GM12872 (cell line): Measurements from ENCODE around the gene ACER3.

Experiments
- TF ChIP-seq, protein P1 (sequence below): IDR thresholded peaks from 3 replicates; pipeline ENCODE4 v1.5.1; 2011; ENCODE audit warnings: low read depth, mild to moderate bottlenecking, low read length, moderate library complexity; ENCODE audit not compliant: insufficient read depth

The ACER3 gene

DNA sequence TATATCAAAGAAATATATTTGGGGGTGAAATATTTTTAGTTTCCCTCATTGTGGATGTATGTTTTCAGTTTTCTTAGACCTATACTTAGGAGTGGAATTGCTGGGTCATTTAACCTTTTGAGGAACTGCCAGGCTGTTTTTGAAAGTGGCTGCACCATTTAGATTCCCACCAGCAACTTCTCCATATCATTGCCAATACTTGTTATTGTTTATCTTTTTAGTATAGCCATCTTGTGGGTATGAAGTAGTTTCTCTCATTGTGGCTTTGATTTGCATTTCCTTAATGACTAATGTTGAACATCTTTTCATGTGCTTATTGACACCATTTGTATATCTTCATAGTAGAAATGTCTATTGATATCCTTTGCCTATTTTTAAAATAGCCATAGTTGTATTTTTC lies 111.3 kb downstream of the ACER3 start:
- TF ChIP-seq, protein P1, sequence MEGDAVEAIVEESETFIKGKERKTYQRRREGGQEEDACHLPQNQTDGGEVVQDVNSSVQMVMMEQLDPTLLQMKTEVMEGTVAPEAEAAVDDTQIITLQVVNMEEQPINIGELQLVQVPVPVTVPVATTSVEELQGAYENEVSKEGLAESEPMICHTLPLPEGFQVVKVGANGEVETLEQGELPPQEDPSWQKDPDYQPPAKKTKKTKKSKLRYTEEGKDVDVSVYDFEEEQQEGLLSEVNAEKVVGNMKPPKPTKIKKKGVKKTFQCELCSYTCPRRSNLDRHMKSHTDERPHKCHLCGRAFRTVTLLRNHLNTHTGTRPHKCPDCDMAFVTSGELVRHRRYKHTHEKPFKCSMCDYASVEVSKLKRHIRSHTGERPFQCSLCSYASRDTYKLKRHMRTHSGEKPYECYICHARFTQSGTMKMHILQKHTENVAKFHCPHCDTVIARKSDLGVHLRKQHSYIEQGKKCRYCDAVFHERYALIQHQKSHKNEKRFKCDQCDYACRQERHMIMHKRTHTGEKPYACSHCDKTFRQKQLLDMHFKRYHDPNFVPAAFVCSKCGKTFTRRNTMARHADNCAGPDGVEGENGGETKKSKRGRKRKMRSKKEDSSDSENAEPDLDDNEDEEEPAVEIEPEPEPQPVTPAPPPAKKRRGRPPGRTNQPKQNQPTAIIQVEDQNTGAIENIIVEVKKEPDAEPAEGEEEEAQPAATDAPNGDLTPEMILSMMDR, result no peak

DNA sequence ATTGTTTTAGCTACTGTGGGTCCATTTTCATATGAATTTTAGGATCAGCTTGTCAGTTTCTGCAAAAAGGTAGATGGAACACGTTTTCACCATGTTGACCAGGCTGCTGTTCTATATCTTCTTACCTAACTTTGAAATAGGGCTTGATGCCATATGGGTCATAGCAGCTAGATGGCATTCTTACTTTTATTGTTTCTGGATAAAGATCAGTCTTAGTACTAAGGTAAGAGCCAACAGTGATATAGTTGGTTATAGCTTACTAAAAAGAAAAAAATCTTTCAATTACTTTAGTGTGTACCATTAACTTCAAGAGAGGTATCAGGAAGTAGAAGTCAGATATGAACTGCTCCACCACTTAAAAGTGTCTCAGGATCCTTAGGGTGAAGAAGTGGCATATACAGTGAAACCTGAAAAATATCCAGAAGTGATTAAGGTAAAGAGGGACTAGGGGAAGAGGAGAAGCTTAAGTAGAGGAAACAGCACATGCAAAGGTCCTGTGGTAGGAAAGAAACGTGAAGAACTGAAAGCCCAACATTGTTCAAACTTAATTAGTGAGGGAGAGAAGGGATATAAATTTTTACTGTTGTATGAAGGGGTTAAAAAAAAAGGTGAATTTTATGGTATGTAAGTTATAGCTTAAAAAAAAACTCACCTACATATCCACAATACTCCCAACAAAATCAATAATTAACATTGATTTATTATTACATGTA lies 113.6 kb downstream of the ACER3 start:
- TF ChIP-seq, protein P1, result no peak

DNA sequence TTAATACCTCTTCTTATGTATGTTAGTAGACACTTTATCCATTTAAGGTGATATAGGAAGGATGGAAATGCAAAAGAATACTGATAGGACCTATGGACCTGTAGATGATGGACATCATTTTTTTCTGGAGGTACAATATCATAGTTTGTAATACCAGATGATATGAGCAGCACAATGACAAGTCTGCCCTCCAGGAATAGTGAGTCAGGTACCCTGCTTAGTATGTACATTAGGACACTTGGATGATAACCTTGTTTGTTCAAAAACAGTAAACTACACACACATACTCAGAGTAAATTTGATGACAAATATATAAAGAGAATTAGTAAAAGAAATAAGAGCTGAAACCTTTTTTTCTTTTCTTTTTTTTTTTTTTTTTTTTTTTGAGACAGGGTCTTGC lies 114.8 kb downstream of the ACER3 start:
- TF ChIP-seq, protein P1, result no peak

DNA sequence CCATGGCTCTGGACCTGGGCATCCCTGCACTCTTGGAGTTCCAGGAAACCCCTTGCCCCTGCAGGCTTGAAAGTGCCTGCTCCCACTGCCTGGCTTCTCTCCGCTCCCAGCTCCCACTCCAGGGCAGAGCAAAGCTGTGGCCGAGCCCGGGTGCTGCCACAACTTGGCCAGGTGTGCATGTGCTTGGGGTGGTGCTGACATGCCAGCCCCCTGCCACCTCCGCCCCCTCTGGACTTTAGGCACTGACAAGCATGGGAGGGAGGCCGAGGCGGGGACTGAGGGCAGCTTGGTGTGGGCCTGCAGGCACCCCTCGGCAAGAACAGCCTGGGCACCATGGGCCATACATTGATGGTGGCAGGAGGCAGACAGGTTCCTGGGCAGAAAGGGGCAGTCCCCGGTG lies 117.1 kb downstream of the ACER3 start:
- TF ChIP-seq, protein P1, result no peak

DNA sequence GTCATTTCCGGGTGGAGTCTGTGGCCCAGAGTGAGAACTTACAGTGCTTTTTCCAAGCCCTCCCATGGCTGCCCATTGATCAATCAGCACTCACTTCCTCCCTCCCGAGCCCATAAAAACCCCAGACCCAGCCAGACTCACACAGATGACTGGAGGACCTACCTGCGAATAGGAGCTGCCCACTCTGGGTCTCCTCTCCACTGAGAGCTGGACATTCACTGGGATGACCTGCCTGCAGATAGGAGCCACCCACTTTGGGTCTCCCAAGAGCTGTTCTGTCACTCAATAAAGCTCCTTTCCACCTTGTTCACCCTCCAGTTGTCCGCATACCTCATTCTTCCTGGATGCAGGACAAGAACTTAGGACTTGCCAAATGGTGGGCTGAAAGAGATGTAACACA lies 117.5 kb downstream of the ACER3 start:
- TF ChIP-seq, protein P1, result no peak

DNA sequence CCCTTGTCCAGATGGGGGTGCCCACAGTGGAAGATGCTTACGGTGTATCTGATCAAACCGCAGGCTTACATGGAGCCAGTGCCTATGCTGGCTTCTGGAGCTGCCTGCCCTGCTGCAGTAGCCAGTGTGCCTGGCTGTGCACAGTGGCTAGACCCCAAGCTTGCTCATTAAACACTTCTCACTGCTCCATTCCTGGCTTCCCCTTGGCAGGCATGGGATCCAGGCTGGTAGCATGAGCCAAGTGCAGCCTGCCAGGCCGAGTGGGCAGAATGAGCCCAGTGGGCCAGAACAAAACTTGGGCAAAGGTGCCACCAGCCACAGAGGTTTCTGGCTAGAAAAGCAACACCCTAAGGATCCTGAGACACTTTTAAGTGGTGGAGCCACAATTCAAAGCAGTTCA lies 118.1 kb downstream of the ACER3 start:
- TF ChIP-seq, protein P1, result no peak

DNA sequence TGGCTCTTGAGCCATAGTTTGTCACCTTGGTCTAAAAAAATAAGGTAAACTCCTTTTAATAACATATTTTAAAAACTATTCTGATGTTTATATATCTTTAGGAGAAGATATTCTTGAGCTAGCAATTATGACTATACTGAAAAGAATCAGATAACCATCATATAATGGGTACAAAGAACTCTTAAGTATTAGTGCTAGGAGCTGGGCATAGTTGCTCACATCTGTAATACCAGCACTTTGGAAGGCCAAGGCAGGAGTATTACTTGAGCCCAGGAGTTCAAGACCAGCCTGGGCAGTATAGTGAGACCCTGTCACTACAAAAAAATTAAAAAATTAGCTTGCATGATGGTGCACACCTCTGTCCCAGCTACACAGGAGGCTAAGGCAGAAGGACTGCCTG lies 119.5 kb downstream of the ACER3 start:
- TF ChIP-seq, protein P1, result no peak

DNA sequence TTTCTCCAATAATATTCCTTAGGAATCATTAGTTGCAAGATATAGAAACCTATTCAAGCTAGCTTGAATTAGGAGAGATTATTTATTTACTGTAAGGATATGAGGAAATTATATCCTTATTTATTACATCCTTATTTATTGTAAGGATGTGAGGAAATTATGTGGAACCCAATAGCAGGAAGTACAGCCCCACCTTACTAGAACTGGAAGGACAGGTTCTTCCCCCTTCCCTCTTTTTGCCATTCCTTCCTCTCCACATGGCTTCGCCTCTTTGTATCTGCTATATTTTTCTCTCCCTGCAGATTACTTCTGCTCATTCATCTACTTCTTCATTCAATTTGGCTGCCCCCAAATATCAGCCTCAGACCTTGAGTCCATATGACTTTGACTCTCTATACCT lies 124.0 kb downstream of the ACER3 start:
- TF ChIP-seq, protein P1, result no peak
